GM19193 (cell line): Measurements from ENCODE around the gene NPR3.

ENCODE experiments used
- POLR2A ChIP-seq: IDR thresholded peaks from 4 replicates; pipeline ENCODE4 v1.6.1; 2011; ENCODE audit not compliant: insufficient read depth, insufficient read length; ENCODE audit errors: extremely low read depth

Gene NPR3

DNA sequence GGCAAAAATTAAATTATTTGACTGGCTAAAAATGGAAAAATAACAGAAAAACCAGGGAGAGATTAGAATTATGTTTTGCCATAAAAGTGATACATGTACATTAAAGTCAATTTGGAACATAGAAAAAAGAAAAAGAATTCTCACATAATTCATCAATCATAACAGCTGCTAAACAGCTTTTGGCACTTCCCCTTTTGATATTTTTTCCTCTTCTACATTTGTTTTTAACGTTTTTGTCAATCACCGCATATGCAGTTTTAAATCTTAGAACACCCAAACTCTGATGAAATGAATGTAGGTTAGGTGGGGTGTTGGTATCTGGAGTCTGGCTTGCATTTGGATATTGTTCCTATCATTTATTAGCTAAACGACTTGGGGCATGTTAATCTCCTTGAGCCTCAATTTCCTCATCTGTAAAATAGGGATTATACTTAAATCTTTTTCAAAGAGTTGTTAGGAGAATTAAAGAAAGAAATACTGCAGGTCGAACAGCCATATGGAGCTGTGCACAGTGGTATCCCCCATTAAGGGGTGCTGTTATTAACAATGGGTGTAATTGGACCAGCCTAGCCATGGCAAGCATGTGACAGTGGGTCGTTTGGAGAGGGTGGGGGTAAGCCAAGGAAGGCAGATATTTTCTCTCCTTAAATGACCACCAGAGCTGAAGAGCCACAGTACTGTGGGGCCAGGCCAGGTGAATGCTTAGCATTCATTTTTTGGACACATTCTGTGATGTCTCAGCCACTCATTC, 22.6 kb downstream of the NPR3 start:
- no peak for TF ChIP-seq POLR2A

DNA sequence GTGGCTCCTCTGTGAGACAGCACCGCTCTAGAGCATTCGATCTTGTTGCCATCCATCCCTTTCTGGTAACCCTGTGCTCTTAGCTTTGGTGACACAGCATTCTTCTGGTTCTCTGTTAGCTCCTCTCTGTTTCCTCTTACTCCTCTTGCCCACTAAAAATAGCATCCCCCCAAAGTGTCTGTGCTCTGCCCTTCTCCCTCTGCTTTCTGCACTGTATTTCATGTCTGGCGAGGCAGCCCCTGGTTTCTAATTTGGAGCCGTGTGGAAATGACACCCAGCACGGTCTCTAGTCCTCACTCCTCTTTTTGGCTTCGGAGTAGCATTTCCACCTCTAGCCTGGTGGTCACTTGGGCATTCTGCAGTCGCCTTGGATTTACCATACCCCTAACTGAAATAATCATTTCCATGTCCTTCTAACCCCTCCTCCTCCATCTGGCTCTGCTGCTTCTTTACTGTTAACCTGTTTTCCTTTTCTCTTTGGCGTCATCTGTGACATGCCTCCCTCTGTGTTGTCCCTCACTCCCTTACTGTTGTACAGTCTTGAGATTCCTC, 23.8 kb downstream of the NPR3 start:
- TF ChIP-seq POLR2A: no peak

DNA sequence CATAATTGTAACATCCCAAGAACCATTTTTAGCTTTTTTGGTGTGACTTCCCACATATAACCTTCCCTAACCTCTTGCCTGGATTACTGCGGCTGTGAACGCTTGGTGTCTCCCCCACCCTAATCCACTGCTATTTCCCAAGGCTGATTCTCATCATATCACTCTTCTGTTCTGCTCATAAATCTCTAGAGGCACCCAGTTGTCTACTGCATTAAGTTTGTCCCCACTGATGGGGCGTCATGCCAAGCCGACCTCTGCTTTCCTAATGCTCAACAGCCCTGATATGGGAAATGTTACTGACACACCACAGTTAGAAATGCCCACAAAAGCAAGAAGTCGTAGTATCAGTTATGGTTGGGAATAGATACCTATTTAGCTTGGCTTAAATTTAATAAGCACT, 24.4 kb downstream of the NPR3 start:
- no peak for TF ChIP-seq POLR2A

DNA sequence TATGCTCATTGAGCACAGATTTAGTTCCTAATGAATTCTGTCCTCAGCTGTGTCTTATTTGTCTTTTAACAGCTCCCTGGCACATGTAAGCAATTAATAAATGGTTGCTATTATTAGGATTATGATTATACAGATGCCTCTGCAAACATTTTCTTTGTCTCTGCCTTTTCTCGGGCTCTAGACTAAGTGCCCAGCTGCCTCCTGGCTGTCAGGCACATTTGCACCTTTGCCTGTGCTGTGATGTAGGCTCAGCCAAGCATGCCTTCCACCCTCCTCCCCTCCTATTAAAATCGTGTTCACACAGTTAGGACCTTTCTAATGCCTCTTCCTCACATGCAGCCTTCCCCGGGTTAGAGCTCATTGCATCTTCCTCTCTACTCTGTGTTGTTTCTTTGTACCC, 25.7 kb downstream of the NPR3 start:
- no peak for TF ChIP-seq POLR2A

DNA sequence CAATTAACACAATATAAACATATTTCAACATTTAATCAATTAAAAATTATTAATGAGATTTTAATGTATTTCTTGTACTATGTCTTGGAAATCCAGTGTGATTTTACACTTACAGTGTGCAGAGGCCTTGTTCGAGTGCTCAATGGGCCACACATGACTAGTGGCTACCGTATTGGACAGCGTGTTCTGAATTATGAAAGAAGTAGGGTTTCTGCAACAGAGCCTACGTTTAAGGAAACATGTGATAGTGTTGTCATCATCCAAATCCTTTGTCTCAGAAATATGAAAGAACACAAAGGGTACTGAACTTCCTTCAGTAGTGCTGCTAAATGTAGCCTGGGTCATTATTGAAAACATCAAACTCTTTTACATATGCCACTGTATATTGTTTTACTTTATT, 29.5 kb downstream of the NPR3 start:
- no peak for TF ChIP-seq POLR2A

DNA sequence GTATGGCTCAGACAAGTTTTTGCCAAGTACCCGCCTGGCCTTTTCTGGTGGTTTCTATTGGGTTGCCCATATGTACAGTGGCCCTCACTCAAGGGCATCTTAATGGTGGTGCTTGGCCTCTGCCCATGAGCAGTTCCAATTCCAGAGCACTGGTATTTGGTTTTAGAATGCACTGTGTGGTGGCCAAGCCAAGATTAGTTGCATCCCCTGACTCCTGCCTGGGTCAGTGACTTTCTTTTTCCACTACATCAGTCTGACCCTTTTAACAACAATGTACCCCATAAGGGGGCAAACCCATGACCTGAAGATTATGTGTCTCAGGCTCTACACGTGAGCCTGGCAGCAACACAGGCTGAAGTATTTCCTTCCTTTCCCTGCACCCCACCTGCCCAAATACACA, 34.2 kb downstream of the NPR3 start:
- TF ChIP-seq POLR2A: no peak

DNA sequence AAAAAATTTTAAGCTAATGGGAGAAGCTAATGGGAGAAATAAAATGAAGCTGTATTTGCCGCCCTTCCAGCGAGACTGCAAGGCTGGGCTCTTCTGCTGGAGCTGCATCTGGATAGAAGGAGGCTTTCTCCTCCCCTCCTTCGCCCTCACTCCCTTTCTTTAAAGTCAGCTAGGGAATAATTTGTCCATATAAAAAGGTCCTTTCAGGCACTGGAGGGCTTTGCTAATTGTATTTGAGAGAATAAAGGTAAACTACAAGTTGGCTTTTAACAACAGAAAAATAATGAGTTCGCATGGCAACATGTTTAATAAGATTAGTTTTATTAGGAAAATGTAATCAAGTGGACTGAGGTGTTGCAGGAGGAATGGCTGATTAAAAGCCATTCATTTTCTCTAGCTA, 41.3 kb downstream of the NPR3 start:
- no peak for TF ChIP-seq POLR2A

DNA sequence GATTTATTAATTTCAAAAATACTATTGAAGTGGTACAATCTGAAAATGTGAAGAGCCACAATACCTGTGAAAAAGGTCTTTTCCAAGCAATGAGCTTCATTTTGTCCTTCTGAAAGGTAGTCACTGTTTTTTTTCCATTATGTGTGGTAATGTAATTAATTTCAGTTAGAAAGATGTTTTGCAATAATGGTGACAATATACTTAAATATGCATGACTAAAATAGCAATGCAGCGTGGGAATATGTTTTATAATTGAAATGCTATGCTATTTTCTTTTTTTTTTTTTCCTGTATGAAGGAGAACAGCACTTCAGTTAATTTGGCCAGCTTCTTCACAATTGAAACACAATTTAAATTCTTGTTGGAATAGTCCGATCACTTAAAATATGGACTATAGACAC, 41.9 kb downstream of the NPR3 start:
- no peak for TF ChIP-seq POLR2A

DNA sequence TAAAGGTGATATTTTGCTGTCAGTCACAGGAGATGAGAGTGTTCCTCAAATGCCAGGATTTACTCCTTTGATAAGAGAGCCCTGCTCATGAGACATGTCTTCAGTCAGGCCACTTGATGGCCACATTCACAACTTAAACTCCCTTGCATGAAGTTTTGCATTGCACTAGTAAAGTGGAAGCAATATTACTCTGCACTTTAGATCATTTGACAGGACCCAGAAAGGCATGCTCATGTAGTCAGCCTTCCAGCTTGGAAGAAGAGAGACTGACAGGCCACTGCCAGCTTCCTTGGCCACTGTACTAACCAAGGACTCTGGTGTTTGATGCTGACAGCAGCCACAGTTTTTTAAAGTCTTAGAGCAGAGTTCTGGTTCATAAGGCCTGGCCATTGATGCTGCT, 42.6 kb downstream of the NPR3 start:
- no peak for TF ChIP-seq POLR2A

DNA sequence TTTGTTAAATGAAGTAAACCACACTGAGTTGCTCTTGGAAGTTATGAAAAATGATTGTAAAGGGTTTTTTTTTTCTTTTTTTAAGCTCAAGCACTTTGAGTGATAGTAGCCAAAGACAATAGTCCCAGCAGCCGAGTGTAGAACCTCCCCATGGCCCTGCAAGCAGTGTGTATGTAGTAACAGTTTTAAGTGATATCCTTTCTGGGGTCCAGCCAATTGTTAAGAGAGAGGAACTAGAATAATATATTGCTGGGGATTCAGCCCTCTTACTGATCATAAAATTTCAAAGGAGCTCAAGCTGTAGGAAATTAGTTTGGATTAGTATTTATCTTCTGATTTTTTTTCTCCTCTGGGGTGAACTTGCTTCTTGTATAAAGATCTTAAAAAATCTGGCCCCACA, 43.2 kb downstream of the NPR3 start:
- TF ChIP-seq POLR2A: no peak

DNA sequence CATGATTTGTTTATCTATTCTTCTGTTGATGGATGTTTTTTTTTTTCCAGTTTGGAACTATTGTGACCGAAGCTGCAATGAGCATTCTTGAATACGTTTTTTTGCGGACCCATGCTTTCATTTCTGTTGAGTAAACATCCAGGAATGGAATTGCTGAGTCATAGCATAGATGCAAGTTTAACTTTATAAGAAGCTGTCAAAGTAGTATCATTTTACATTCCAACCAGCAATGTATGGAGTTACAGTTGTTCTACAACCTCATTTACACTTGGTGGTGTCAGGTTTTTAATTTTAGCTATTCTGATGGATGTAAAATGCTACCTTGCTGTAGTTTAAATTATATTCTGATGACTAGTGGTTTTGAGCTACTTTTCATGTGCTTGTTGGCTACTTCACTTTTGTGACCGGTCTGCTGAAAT, 49.0 kb downstream of the NPR3 start:
- no peak for TF ChIP-seq POLR2A

DNA sequence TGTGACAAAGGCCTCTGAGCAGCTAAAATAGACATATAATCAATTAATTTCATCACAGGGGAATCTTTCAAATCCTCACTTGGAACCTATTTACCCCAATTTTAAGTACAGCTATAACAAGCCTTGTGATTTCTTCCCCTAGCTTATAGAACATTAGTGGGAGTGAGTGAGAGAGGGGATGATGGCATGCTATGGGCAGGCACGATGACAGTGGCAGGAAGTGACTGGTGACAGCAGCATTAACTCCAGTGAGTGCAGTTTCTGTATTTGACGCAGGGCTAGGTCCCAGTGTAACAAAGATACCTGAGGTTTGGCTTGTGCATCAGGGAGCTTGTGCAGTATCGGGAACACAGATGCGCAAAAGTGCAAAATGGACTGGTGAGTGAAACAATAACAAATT, 54.1 kb downstream of the NPR3 start:
- TF ChIP-seq POLR2A: no peak

DNA sequence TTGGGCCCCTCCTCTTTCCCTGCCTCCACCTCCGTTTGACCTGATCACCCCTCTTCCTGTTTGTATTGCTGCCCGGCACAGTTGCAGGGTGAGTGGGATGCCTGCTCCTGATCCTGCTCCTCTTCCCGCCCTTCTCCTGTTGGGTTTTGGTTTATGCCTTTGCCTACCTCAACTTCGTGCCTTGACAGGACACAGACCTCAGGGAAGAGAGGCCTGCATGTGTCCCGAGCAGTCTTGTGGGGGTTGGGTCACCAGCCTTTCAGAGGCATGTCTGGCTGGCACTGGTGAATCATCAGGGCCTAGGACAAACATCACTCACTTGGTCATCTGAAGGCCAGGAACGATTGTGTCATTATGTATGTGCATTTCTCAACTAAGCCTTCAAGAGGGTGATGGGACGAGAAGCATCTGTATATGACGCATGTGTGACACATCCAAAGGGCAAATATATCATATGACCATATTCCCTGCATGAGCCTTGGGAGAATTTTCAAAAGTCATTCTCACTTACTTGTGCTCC, 56.9 kb downstream of the NPR3 start:
- no peak for TF ChIP-seq POLR2A

DNA sequence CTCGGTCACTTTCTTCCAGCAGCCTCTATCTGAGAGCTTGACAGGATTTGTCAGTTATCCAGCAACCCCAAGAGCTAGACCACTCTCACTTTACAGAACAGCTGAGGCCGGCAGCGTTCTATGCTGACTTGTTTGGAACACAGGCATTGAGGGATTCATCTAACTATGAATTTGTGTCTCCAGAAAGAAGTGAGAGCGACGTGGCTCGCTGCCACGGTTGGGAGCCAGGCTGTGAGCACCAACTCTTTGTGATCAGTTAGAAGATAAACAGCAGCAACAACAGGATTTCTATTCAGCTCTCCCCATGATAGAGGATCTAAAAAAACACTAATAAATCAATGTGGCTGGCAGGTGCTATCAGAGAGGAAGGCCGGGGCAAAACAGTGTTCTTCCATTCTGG, 58.6 kb downstream of the NPR3 start:
- TF ChIP-seq POLR2A: no peak

DNA sequence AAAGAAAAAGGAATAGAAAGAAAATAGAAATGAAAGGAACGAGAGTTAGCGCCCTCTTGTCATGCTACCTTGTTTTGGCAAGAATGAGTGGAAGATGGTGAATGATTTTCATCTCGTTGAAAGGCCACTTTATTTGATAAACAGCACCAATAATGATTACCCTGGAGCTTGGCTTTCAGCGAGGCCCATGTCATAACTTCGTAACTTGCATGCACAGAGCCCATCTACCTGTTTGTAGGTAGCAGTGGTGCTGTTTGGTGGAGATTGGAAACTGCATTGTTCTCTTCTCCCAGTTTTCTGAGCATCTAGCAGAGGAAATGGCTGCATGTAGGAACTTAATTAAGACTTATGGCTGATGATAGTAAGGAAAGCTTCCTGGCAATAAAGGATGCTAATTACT, 59.3 kb downstream of the NPR3 start:
- no peak for TF ChIP-seq POLR2A

DNA sequence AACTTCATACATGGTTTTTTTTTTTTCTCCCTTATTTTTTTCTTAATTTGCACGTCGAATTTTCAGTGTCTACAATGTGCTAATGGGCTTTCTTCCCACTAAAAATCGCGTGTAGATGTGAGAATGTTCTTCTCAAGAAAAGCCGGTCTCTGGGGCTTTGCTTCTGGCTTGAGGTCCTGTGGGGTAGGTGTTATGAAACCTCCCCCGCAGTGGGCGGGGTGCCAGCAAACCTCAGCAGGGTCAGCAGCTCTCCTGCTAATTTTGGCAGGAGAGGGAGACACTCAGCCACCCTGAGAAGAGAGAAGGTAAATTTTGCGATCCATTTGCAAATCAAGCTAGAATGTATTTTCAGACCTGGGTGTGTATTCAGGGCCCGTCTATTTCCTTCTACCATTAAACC, 59.9 kb downstream of the NPR3 start:
- no peak for TF ChIP-seq POLR2A
